Sigmoid colon (tissue), 4 donors: ENCODE results near the gene VWA5A.

Experiments used
- CTCF ChIP-seq, 4 experiments: fragments of 450-650 bp in 3 of 4; fragments of 200-600 bp in 1 of 4; IDR thresholded peaks; one replicate each; pipeline ENCODE4 v1.5.1; 2016 to 2019; ENCODE audit warnings: antibody characterized with exemption in 4 of 4, mild to moderate bottlenecking in 3 of 4, moderate library complexity in 2 of 4
- EP300 ChIP-seq, 4 donors: sonication (generic); formaldehyde crosslinking; IDR thresholded peaks; one replicate each; pipeline ENCODE4 v1.6.1; 2017; ENCODE audit warnings: antibody characterized with exemption in 4 of 4
- POLR2A ChIP-seq, 2 donors: fragments of 450-650 bp; IDR thresholded peaks; one replicate each; pipeline ENCODE4 v1.6.1; 2016; ENCODE audit warnings: antibody characterized with exemption in 2 of 2, mild to moderate bottlenecking in 2 of 2, moderate library complexity in 2 of 2
- POLR2AphosphoS5 ChIP-seq, 4 donors: sonication (generic); formaldehyde crosslinking; IDR thresholded peaks; one replicate each; pipeline ENCODE4 v1.6.1; 2017; ENCODE audit warnings: antibody characterized with exemption in 4 of 4

DNA sequence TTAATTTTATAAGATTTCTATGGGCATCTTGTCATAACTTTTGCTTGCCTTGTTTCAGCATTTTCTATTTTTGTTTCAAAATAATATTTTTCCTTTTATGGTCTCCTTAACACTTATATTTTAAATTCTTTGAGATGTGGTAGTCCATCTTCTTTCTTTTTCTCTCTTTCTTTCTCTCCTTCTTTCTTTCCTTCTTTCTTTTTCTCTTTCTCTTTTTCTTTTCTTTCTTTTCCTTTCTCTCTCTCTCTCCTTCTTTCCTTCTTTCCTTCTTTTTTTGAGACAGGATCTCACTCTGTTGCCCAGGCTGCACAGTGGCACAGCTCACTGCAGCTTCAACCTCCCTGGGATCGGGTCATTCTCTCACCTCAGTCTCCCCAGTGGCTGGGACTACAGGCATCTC, 38.0 kb upstream of the VWA5A start:
- TF ChIP-seq CTCF (IDR thresholded peaks at IDR 0.05) = no peak
- no peak for TF ChIP-seq EP300 (IDR thresholded peaks at IDR 0.05)
- TF ChIP-seq POLR2A (IDR thresholded peaks at IDR 0.05) = no peak
- no peak for TF ChIP-seq POLR2AphosphoS5 (IDR thresholded peaks at IDR 0.05)
